WI38 (cell line): Measurements from ENCODE around the gene PADI2.

Experiments used
- H3K4me3 ChIP-seq: 2 replicates; pipeline ENCODE4 v1.5.1; 2011; ENCODE audit warnings: low read depth, mild to moderate bottlenecking, control low read depth, low read length
- CTCF ChIP-seq: IDR thresholded peaks from 2 replicates; pipeline ENCODE4 v1.5.1; 2012; ENCODE audit warnings: low read depth, mild to moderate bottlenecking, control low read depth, low read length

The PADI2 gene

GRCh38 chr1:17163371-17163770 lies 44.1 kb upstream of the PADI2 start:
- no peak overlapping the region for H3K4me3 ChIP-seq
- TF ChIP-seq CTCF = no peak

GRCh38 chr1:17162941-17163340 lies 43.7 kb upstream of the PADI2 start:
- no peak for TF ChIP-seq CTCF
- no peak overlapping the region for H3K4me3 ChIP-seq

- H3K4me3 ChIP-seq = no peak overlapping the region
Measured at GRCh38 chr1:17161926-17162800, 42.9 kb upstream of the PADI2 start.

GRCh38 chr1:17161137-17161740 lies 42.0 kb upstream of the PADI2 start:
- no peak for TF ChIP-seq CTCF

More at GRCh38 chr1:17161926-17162800, 42.9 kb upstream of the PADI2 start:
- TF ChIP-seq CTCF = no peak

GRCh38 chr1:17158961-17159360 lies 39.7 kb upstream of the PADI2 start:
- TF ChIP-seq CTCF = no peak
- H3K4me3 ChIP-seq = no peak overlapping the region

More at GRCh38 chr1:17161137-17161740, 42.0 kb upstream of the PADI2 start:
- H3K4me3 ChIP-seq = no peak overlapping the region

GRCh38 chr1:17156108-17156507 lies 36.9 kb upstream of the PADI2 start:
- TF ChIP-seq CTCF = no peak
- H3K4me3 ChIP-seq = no peak overlapping the region
